A673 (cell line): ENCODE data around the gene LGALS3. TPM values are rescaled to one million over a fixed set of nuclear protein-coding genes. Genes with fewer than 3 reads are reported as not detected.

ENCODE experiments used
- BruUV-seq: library from RNA; stranded (reverse); fragments of 400-500 nt; replicated peaks from 2 replicates; lab custom pipeline; 2021; lab: Mats Ljungman, UMichigan
- CTCF ChIA-PET: fragments of 300-600 bp; sonication (Branson Sonifier 250); formaldehyde crosslinking; loops from one replicate; lab custom pipeline; 2022; ENCODE audit warnings: antibody characterized with exemption; lab: Charles Lee
- POLR2A ChIA-PET: fragments of 300-600 bp; sonication (Branson Sonifier 250); formaldehyde crosslinking; loops from one replicate; lab custom pipeline; 2022; ENCODE audit warnings: antibody characterized with exemption; ENCODE audit not compliant: low non-redundant PET; lab: Charles Lee
- DNase-seq: peaks from one replicate; pipeline ENCODE4 v3.0.0-alpha.2; 2015; ENCODE audit warnings: low spot score
- H3K27ac ChIP-seq: fragments of 200-600 bp; sonication (generic); 2 replicates; pipeline ENCODE4 v1.5.1; 2016; ENCODE audit warnings: mixed run types, low read depth, mild to moderate bottlenecking, mixed read lengths, antibody characterized with exemption, low read length; ENCODE audit not compliant: poor library complexity, severe bottlenecking
- H3K27me3 ChIP-seq: fragments of 200-600 bp; sonication (generic); replicated peaks from 2 replicates; pipeline ENCODE4 v1.6.1; 2017; ENCODE audit warnings: mixed run types, low read depth, mild to moderate bottlenecking, mixed read lengths, antibody characterized with exemption, low read length; ENCODE audit not compliant: insufficient read depth, poor library complexity
- H3K36me3 ChIP-seq: fragments of 200-600 bp; sonication (generic); 2 replicates; pipeline ENCODE4 v1.6.1; 2016; ENCODE audit warnings: mixed run types, mild to moderate bottlenecking, mixed read lengths, antibody characterized with exemption, low read length; ENCODE audit not compliant: insufficient read depth, poor library complexity, severe bottlenecking
- H3K4me1 ChIP-seq: fragments of 200-600 bp; sonication (generic); 2 replicates; pipeline ENCODE4 v1.6.1; 2017; ENCODE audit warnings: mixed run types, mild to moderate bottlenecking, mixed read lengths, antibody characterized with exemption, low read length; ENCODE audit not compliant: insufficient read depth, poor library complexity, severe bottlenecking
- H3K4me3 ChIP-seq: fragments of 200-600 bp; sonication (generic); 2 replicates; pipeline ENCODE4 v1.5.1; 2016; ENCODE audit warnings: low read depth, mixed run types, mild to moderate bottlenecking, mixed read lengths, low read length; ENCODE audit not compliant: poor library complexity, severe bottlenecking
- H3K9me3 ChIP-seq: fragments of 200-600 bp; sonication (generic); 2 replicates; pipeline ENCODE4 v1.6.1; 2016; ENCODE audit warnings: mixed run types, low read depth, mild to moderate bottlenecking, mixed read lengths, antibody characterized with exemption, low read length; ENCODE audit not compliant: poor library complexity, severe bottlenecking
- EZH2 ChIP-seq: fragments of 200-600 bp; sonication (generic); IDR thresholded peaks from 2 replicates; pipeline ENCODE4 v1.6.1; 2017; ENCODE audit warnings: borderline replicate concordance, low read depth, mild to moderate bottlenecking, mixed read lengths, antibody characterized with exemption, low read length; ENCODE audit not compliant: poor library complexity, severe bottlenecking
- intact Hi-C: fragments of 100-400 bp; cut with micrococcal nuclease; formaldehyde crosslinking; loops from one replicate; pipeline ENCODE4 v1.10.0; 2022; ENCODE audit not compliant: unreplicated experiment
- total RNA-seq: library from RNA; stranded (reverse); gene quantifications from 2 replicates; pipeline ENCODE4 v1.2.3, GENCODE V29; 2021
- TF ChIP-seq, protein P1 (sequence below): fragments of 300-800, 200-600 bp; sonication (generic); conservative IDR thresholded peaks from 2 replicates; pipeline ENCODE4 v1.5.1; 2017; ENCODE audit warnings: low read depth, mild to moderate bottlenecking, antibody characterized with exemption, low read length, moderate library complexity, mixed read lengths

LGALS3 gene
- total RNA-seq, 1 experiment from 2014 or later, result 11.0 TPM

DNA sequence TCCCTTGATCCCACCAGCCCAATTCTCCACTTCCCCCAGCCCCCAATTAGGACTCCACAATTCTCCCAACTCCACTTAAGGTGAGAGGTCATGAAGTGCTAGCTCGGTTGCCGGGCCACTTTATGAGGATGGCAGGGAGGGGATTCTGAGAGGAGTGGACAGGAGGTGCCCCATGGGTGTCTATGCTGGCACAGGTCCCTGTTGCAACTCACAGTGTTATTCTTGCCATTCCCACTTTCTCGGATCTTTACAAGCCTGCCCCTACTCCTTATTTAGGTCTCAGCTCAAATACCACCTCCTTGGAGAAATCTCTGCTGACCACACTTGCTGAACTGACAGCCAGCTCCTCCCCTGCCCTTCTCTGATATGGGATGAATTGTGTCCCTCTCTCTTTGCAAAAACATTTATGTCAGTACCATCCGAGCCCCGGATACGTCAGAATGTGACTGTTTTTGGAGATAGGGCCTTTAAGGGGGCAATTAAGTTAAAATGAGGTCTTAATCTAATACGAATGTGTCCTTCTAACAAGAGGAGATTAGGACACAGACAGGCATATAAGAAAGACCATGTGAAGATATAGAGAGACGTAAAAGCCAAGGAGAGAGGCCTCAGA is 4.2 kb upstream of the LGALS3 start:
- H3K4me3 ChIP-seq, result no peak overlapping the region
- H3K9me3 ChIP-seq, result no peaks in the 10 kb centered on the region
- no peaks in the 10 kb centered on the region for H3K36me3 ChIP-seq
- TF ChIP-seq, protein P1, sequence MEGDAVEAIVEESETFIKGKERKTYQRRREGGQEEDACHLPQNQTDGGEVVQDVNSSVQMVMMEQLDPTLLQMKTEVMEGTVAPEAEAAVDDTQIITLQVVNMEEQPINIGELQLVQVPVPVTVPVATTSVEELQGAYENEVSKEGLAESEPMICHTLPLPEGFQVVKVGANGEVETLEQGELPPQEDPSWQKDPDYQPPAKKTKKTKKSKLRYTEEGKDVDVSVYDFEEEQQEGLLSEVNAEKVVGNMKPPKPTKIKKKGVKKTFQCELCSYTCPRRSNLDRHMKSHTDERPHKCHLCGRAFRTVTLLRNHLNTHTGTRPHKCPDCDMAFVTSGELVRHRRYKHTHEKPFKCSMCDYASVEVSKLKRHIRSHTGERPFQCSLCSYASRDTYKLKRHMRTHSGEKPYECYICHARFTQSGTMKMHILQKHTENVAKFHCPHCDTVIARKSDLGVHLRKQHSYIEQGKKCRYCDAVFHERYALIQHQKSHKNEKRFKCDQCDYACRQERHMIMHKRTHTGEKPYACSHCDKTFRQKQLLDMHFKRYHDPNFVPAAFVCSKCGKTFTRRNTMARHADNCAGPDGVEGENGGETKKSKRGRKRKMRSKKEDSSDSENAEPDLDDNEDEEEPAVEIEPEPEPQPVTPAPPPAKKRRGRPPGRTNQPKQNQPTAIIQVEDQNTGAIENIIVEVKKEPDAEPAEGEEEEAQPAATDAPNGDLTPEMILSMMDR, result no peak
- no peak for TF ChIP-seq EZH2
- H3K27ac ChIP-seq, result no peak overlapping the region
- H3K4me1 ChIP-seq, result peaks cover 11% of the 10 kb centered on the region
- BruUV-seq, result no TSS peak
- intact Hi-C loops, result no loop called here
- POLR2A ChIA-PET, result no interaction called here
- CTCF ChIA-PET, result no interaction called here
- no peak for DNase-seq
- no peaks in the 10 kb centered on the region for H3K27me3 ChIP-seq

- BruUV-seq, result no TSS peak
- Histone ChIP-seq H3K27ac (no peak overlapping the region), H3K4me1 (peaks cover 11% of the 10 kb centered on the region), H3K4me3 (no peak overlapping the region), H3K27me3 (no peaks in the 10 kb centered on the region), H3K9me3 (no peaks in the 10 kb centered on the region), H3K36me3 (no peaks in the 10 kb centered on the region)
- CTCF ChIA-PET, result no interaction called here
- POLR2A ChIA-PET, result no interaction called here
- DNase-seq, result no peak
- intact Hi-C loops, result no loop called here
- TF ChIP-seq, protein P1, result no peak
- TF ChIP-seq EZH2, result no peak
Measured at GRCh38 chr14:55125403-55125802, 3.6 kb upstream of the LGALS3 start.

DNA sequence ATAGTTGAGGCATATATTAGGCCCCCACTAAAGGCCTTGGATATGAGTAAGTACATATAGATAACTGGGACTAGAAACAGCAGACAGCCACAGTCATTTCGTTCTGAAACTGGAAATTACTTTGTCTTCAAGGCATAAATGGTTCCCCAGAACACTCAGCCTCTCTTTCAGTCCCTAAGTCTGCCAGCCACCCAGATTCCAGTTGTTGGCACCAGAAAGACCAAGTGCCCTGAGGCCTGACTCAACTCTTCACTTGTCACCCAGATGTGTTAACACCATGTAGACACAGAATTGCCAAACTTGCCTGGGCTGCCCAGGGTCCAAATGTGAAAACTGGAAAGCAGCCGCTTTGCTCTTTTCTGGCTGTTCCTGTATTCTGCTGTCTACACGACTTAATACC is 3.0 kb upstream of the LGALS3 start:
- BruUV-seq, result no TSS peak

More for the DNA sequence above, 3.0 kb upstream of the LGALS3 start:
- ChIA-PET POLR2A (no interaction called here), CTCF (no interaction called here)
- Histone ChIP-seq H3K9me3 (no peaks in the 10 kb centered on the region), H3K36me3 (no peaks in the 10 kb centered on the region), H3K4me3 (no peak overlapping the region), H3K4me1 (peaks cover 11% of the 10 kb centered on the region), H3K27ac (no peak overlapping the region), H3K27me3 (no peaks in the 10 kb centered on the region)
- intact Hi-C loops, result no loop called here
- no peak for DNase-seq
- TF ChIP-seq, protein P1, result no peak
- TF ChIP-seq EZH2, result no peak
